Measurements from ENCODE around the gene HIF1A.

GRCh38 chr14:61663312-61663979, 31.9 kb upstream of the HIF1A start:
- TF ChIP-seq CTCF (IDR thresholded peaks at IDR 0.05; ENCODE audit: insufficient read depth, low read length, poor library complexity, severe bottlenecking) (no peak), EZH2phosphoT487 (conservative IDR thresholded peaks at IDR 0.05; ENCODE audit: low read length) (no peak)
